HG03139 (cell line): ENCODE data around the gene STARD6.
"Not testable (repeated sequence)": the region's sequence is repeated elsewhere in the genome, so short reads cannot be mapped to it uniquely, and the experiment has no call there.

Experiments
- ATAC-seq: cut with Tn5 transposase; IDR thresholded peaks from one replicate; pipeline ENCODE4 v1.9.1; 2021; ENCODE audit not compliant: unreplicated experiment

Gene STARD6

GRCh38 chr18:54357660-54358494, at the start of gene STARD6, which contains the start of gene C18orf54:
Gene STARD6, minus strand, starts transcription at chr18:54357858. Its CDS starts 3,285 bp downstream, at chr18:54354573.
Gene C18orf54, plus strand, starts transcription at chr18:54357906. Its CDS starts 2,667 bp downstream, at chr18:54360573.
- peak; percentile 90 for ATAC-seq

GRCh38 chr18:54405290-54405689, 47.6 kb upstream of the STARD6 start:
- no peak for ATAC-seq

GRCh38 chr18:54396760-54397159, 39.1 kb upstream of the STARD6 start:
- ATAC-seq, result no peak

GRCh38 chr18:54393648-54394294, 36.1 kb upstream of the STARD6 start:
- no peak for ATAC-seq

GRCh38 chr18:54392543-54393023, 34.9 kb upstream of the STARD6 start:
- ATAC-seq, result no peak

GRCh38 chr18:54390838-54391237, 33.2 kb upstream of the STARD6 start:
- ATAC-seq, result no peak

GRCh38 chr18:54389143-54389505, 31.5 kb upstream of the STARD6 start:
- ATAC-seq, result no peak

- peak; percentile 93 for ATAC-seq
Observed at GRCh38 chr18:54388203-54389142, 30.8 kb upstream of the STARD6 start.

- no peak for ATAC-seq
Observed at GRCh38 chr18:54387631-54388030, 30.0 kb upstream of the STARD6 start.

- ATAC-seq, result not testable (repeated sequence)
Observed at GRCh38 chr18:54386800-54387495, 29.3 kb upstream of the STARD6 start.

GRCh38 chr18:54386043-54386442, 28.4 kb upstream of the STARD6 start:
- ATAC-seq, result no peak

GRCh38 chr18:54382733-54383252, 25.1 kb upstream of the STARD6 start:
- ATAC-seq, result no peak

GRCh38 chr18:54382076-54382475, 24.4 kb upstream of the STARD6 start:
- ATAC-seq, result no peak

- no peak for ATAC-seq
Observed at GRCh38 chr18:54381640-54382039, 24.0 kb upstream of the STARD6 start.

GRCh38 chr18:54378057-54378456, 20.4 kb upstream of the STARD6 start:
- no peak for ATAC-seq

- no peak for ATAC-seq
Observed at GRCh38 chr18:54360406-54360805, 2.7 kb upstream of the STARD6 start.

GRCh38 chr18:54359233-54359632, 1.6 kb upstream of the STARD6 start:
- no peak for ATAC-seq

GRCh38 chr18:54358495-54359040, 910 bp upstream of the STARD6 start:
- ATAC-seq, result peak; percentile 13

- ATAC-seq, result peak; percentile 45
Observed at GRCh38 chr18:54357082-54357659, 487 bp downstream of the STARD6 start.
